Measurements from ENCODE around the gene MYH7.

Gene MYH7

DNA sequence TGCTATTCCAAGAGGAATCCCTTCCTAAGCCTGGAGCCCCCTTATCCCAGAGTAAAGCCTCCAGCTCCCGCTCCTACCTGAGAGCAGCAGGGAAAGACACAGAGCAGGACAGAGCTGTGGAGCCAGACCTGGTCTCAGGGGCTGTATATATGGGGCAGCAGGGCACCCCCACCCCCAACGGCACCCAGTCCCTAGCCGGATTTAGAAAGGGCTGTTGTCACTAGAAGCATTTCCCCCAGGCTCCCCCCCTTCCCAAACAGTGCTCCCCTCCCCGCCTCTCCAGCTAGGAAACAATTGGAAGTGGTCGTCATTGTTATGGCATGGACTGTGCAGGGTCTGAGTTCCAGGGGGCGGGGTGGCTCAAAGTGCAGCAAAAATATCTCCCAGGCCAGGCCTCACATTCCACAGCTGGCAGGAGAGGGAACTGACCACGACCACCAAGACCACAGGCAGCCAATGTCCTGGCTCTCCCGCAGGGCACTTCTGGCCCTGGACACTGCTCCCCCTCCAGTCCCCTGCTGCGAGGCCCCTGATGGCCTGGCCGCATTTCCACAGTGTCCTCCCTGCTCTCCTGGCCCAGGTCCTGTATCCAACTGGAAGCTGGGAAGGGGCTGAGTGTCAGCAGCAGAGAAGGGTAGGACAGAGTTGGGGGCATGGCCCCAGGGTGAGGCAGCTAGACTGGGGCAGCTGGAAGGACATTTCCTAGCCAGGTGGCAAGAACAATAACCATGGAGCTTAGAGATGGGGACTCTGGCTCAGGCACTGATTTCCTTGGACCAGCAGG, at the start of gene MYH7:
TSS of gene MYH7 (minus strand) at position 118 of the 784 bp plus-strand sequence. CDS start 1,928 bp downstream, outside the sequence.
- no peak within 1 kb of the TSS for H3K27ac ChIP-seq
- no peak for TF ChIP-seq CTCF (conservative IDR thresholded peaks at IDR 0.05)

DNA sequence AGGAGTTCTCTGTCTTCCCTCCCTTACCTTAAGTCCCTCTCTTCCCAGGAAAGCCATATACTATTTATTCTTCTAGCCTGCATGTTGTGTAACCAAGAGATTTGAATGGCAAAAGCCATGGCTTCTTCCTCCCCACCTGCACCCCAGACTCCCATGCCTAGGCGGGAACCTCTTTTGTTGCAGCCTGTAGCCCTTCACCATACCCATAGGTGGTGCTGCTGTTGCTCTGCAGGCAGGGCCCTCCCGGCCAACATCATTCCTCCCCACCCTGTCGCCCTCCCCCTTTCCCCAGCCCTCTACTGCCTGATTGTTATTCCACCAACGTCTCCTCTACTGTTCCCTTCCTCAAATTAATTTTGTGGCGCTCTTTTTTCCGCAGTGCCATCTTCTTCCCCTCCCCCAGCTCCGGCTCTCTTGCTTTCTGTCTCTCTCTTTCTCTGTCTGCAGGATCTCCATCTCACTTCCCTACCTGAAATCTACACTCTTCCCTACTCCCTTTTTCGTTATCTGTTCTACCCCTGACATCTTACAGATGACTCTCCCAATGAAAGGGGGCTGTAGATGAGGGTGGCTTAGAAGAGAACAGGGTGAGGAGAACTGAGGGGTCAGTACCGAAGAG, 47.9 kb upstream of the MYH7 start:
- peak; percentile 61 for TF ChIP-seq CTCF (conservative IDR thresholded peaks at IDR 0.05)
- H3K27ac ChIP-seq, result no peak overlapping the region

- no peak for TF ChIP-seq CTCF (conservative IDR thresholded peaks at IDR 0.05)
- no peak overlapping the region for H3K27ac ChIP-seq
Observed at GRCh38 chr14:23482823-23483148, 47.3 kb upstream of the MYH7 start.

- no peak overlapping the region for H3K27ac ChIP-seq
- no peak for TF ChIP-seq CTCF (conservative IDR thresholded peaks at IDR 0.05)
Observed at GRCh38 chr14:23481979-23482822, 46.7 kb upstream of the MYH7 start.

DNA sequence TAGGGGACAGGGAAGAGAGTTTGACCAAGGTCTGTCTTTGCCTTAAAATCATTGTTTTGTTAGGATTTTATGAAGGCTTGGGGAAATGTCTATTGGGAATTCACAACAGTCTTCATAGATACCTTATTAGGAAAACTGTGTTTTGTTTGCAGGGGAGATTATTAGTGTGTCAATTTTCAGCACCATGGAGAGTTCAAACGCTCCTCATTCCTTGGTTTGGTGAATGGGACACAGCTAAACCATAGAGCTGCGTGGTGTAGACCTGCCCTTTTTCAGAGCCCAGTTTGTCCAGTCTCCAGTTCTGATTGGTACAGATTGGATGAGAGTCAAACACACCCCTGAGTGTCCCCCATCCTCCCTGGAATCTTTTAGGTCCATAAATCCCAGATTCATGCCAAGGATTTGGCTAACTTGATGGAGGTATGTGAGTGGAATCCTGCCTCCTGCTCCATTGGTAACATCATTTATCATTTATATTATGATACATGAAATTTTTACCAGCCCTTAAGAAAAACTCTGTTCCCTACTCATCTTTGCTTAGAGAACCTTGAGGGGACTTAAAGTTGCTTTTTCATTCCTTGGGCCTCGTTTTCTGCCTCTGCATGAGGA, 46.0 kb upstream of the MYH7 start:
- H3K27ac ChIP-seq, result no peak overlapping the region
- TF ChIP-seq CTCF (conservative IDR thresholded peaks at IDR 0.05), result no peak

DNA sequence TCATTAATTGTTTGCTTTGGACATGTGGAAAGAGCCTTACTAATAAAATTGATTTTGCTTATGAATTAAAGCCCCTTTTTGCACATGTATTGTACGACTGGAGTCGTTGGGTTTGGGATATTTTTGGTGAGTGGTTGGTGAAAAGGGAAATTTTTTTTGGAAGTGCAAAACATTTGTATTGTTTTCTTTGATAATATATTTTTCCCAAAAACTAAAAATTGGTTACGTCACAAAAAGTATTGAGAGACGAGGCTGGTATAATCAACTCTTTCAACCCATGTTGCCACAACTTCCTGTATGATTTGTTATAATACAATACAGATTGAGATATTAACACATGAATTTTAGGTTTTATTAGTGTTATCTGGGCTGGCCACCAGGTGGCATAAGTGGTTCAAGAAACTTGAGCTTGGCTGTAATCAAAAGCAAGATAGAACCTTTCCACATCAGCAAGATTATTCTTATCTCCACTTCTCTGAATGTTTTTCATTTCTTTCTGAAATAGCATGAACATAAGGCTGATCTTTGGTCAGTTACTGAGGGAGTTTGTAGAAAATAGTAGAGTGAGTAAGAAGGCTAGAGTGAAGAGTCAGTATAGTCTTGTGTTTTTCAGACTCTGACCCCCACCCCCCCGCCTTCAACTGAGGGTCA, 42.8 kb upstream of the MYH7 start:
- TF ChIP-seq CTCF (conservative IDR thresholded peaks at IDR 0.05), result peak; percentile 75
- no peak overlapping the region for H3K27ac ChIP-seq
